ENCODE results near the gene ABCB1.
A peak's percentile ranks its signal among the peaks of the same experiment; 100 is the strongest.

ABCB1 gene

DNA sequence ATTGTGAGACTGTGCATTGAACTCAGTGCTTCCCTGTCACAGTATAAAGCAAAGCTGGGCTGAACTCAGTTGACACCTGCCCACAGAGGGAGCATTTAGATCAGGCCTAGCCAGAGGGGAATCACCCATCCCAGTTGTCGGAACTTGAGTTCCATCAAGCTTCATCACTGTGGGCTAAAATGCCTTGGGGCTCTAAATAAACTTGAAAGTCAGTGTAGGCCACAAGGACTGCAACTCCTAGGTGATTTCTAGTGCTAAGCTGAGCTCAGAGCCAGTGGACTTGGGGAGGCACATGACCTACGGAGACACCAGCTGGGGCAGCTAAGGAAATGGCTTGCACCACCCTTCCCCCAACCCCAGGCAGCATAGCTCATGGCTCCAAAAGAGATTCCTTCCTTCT lies 117.6 kb downstream of the ABCB1 start:
- DNase-seq = no peak
- Mint-ChIP-seq H3K27ac (no peak overlapping the region), H3K27me3 (ENCODE audit: low read depth, poor library complexity) (peaks cover 2% of the 10 kb centered on the region), H3K9me3 (no peaks in the 10 kb centered on the region), H3K4me3 (no peak overlapping the region), H3K4me1 (no peaks in the 10 kb centered on the region), H3K36me3 (ENCODE audit: low read depth) (no peaks in the 10 kb centered on the region)
- TF ChIP-seq, protein P1, sequence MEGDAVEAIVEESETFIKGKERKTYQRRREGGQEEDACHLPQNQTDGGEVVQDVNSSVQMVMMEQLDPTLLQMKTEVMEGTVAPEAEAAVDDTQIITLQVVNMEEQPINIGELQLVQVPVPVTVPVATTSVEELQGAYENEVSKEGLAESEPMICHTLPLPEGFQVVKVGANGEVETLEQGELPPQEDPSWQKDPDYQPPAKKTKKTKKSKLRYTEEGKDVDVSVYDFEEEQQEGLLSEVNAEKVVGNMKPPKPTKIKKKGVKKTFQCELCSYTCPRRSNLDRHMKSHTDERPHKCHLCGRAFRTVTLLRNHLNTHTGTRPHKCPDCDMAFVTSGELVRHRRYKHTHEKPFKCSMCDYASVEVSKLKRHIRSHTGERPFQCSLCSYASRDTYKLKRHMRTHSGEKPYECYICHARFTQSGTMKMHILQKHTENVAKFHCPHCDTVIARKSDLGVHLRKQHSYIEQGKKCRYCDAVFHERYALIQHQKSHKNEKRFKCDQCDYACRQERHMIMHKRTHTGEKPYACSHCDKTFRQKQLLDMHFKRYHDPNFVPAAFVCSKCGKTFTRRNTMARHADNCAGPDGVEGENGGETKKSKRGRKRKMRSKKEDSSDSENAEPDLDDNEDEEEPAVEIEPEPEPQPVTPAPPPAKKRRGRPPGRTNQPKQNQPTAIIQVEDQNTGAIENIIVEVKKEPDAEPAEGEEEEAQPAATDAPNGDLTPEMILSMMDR (IDR thresholded peaks at IDR 0.05) = no peak

GRCh38 chr7:87482115-87482514 lies 118.6 kb downstream of the ABCB1 start:
- Mint-ChIP-seq H3K4me3 (no peak overlapping the region), H3K27ac (no peak overlapping the region), H3K36me3 (ENCODE audit: low read depth) (no peaks in the 10 kb centered on the region), H3K4me1 (no peaks in the 10 kb centered on the region), H3K27me3 (ENCODE audit: low read depth, poor library complexity) (peaks cover 4% of the 10 kb centered on the region), H3K9me3 (no peaks in the 10 kb centered on the region)
- TF ChIP-seq, protein P1 (IDR thresholded peaks at IDR 0.05) = no peak
- no peak for DNase-seq

DNA sequence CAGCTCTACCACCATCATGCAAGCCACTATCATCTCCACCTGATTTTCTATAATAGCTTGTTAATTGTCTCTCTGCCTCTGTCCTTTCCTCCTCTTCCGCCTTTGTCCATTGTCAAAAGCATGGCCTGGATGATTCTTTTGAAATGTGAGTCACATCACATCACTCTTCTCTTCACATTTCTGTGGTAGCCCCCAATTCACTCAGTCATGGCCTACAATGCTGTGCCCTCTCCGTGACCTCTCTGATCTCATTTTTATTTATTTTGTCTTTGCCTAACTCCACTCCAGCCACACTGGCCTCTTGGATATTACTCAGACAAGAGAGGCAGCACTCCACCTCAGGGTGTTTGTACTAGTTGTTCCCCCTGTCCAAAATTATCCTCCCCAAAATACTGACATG lies 120.3 kb downstream of the ABCB1 start:
- DNase-seq = no peak
- H3K4me1 Mint-ChIP-seq = peaks cover 6% of the 10 kb centered on the region

GRCh38 chr7:87479951-87480350 lies 120.7 kb downstream of the ABCB1 start:
- H3K9me3 Mint-ChIP-seq = no peaks in the 10 kb centered on the region
- no peak overlapping the region for H3K4me3 Mint-ChIP-seq
- peaks cover 9% of the 10 kb centered on the region for H3K4me1 Mint-ChIP-seq
- no peak for DNase-seq
- H3K36me3 Mint-ChIP-seq (ENCODE audit: low read depth) = no peaks in the 10 kb centered on the region
- no peak overlapping the region for H3K27ac Mint-ChIP-seq
- TF ChIP-seq, protein P1 (IDR thresholded peaks at IDR 0.05) = no peak
- peaks cover 5% of the 10 kb centered on the region for H3K27me3 Mint-ChIP-seq (ENCODE audit: low read depth, poor library complexity)

More for the DNA sequence above, 120.3 kb downstream of the ABCB1 start:
- H3K27me3 Mint-ChIP-seq (ENCODE audit: low read depth, poor library complexity) = peaks cover 5% of the 10 kb centered on the region
- TF ChIP-seq, protein P1 (IDR thresholded peaks at IDR 0.05) = no peak
- H3K27ac Mint-ChIP-seq = no peak overlapping the region
- no peak overlapping the region for H3K4me3 Mint-ChIP-seq
- H3K36me3 Mint-ChIP-seq (ENCODE audit: low read depth) = no peaks in the 10 kb centered on the region
- H3K9me3 Mint-ChIP-seq = no peaks in the 10 kb centered on the region

DNA sequence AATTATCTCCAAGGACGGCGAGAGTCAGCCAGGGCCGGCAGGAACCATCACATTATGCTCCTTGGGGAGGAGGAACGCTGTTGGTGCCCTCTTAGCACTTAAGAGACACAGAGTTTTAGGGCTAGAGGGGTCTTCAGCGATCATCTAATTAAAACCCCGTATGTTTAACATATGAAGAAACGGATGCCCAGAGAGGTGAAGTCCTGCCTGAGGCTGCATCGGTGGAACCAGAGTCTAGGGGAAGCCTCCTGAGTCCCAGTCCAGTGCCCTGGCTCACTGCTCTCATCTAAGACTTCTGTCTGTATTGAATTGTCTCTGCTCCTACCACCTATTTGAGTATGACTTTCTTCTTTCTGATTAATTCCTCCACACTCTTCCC lies 124.5 kb downstream of the ABCB1 start:
- no peak overlapping the region for H3K27ac Mint-ChIP-seq
- TF ChIP-seq, protein P1 (IDR thresholded peaks at IDR 0.05) = no peak
- peaks cover 5% of the 10 kb centered on the region for H3K36me3 Mint-ChIP-seq (ENCODE audit: low read depth)
- DNase-seq = no peak
- no peaks in the 10 kb centered on the region for H3K9me3 Mint-ChIP-seq
- H3K4me3 Mint-ChIP-seq = peak overlapping the region; percentile 71
- peaks cover 34% of the 10 kb centered on the region for H3K4me1 Mint-ChIP-seq
- H3K27me3 Mint-ChIP-seq (ENCODE audit: low read depth, poor library complexity) = peaks cover 5% of the 10 kb centered on the region

- H3K36me3 Mint-ChIP-seq (ENCODE audit: low read depth) = peaks cover 5% of the 10 kb centered on the region
- DNase-seq = peak; percentile 56
- peaks cover 5% of the 10 kb centered on the region for H3K27me3 Mint-ChIP-seq (ENCODE audit: low read depth, poor library complexity)
- H3K4me1 Mint-ChIP-seq = peaks cover 34% of the 10 kb centered on the region
- peak within 1 kb of the TSS; percentile 90 for H3K27ac Mint-ChIP-seq
- no peaks in the 10 kb centered on the region for H3K9me3 Mint-ChIP-seq
- TF ChIP-seq, protein P1 (IDR thresholded peaks at IDR 0.05) = no peak
- peak within 1 kb of the TSS; percentile 83 for H3K4me3 Mint-ChIP-seq
These were observed 125.1 kb downstream of the ABCB1 start, which contains the start of gene ABCB4 for GRCh38 chr7:87475359-87476178. ABCB4 (minus strand) TSS chr7:87475680; CDS start chr7:87475465, 215 bp downstream.

Data from nephron progenitor cell (in vitro differentiated cells).